ENCODE results near the gene INPP5A. TPM values are rescaled to one million over a fixed set of nuclear protein-coding genes. Genes with fewer than 3 reads are reported as not detected.
A peak's percentile ranks its signal among the peaks of the same experiment; 100 is the strongest.

Gene INPP5A
- total and polyA plus RNA-seq, 4 donors = 12.4 to 39.9 (median 28.2) TPM

GRCh38 chr10:132511121-132512051 lies 26.2 kb upstream of the INPP5A start:
- no peak overlapping the region for H3K9ac ChIP-seq (ENCODE audit: insufficient read depth in 1 of 2, low read length in 2 of 2)
- 84 to 86% methylated on average over 23 of the region's 23 CpGs for WGBS, 2 donors
- no peaks in the 10 kb centered on the region for H3K27me3 ChIP-seq (ENCODE audit: control insufficient read depth in 3 of 3, insufficient read depth in 3 of 3, low read length in 2 of 3)
- DNase-seq = no peak
- H3K4me3 ChIP-seq = no peak overlapping the region
- TF ChIP-seq CTCF (IDR thresholded peaks at IDR 0.05; ENCODE audit: control extremely low read depth, extremely low read depth) = no peak
- peaks cover 0 to 4% (median 2%) of the 10 kb centered on the region in 4 donors for H3K9me3 ChIP-seq (ENCODE audit: control insufficient read depth in 4 of 4, insufficient read depth in 3 of 4, low read length in 3 of 4)
- peaks cover under 1 to 18% (median 10%) of the 10 kb centered on the region in 5 donors for H3K4me1 ChIP-seq (ENCODE audit: control insufficient read depth in 5 of 5, insufficient read depth in 5 of 5, low read length in 5 of 5)
- H3K27ac ChIP-seq (ENCODE audit: low read depth in 1 of 2, low read length in 1 of 2) = no peak overlapping the region
- no peak for ATAC-seq (ENCODE audit: insufficient read depth, low FRiP score)
- no peaks in the 10 kb centered on the region for H3K36me3 ChIP-seq (ENCODE audit: control insufficient read depth in 4 of 4, insufficient read depth in 4 of 4, low read length in 4 of 4)

- DNase-seq (no peak), ATAC-seq (ENCODE audit: insufficient read depth, low FRiP score) (no peak)
- no peak overlapping the region for H3K27ac ChIP-seq (ENCODE audit: low read depth in 1 of 2, low read length in 1 of 2)
- H3K9me3 ChIP-seq (ENCODE audit: control insufficient read depth in 4 of 4, insufficient read depth in 3 of 4, low read length in 3 of 4) = peaks cover 0 to 5% (median 2%) of the 10 kb centered on the region in 4 donors
- no peaks in the 10 kb centered on the region for H3K36me3 ChIP-seq (ENCODE audit: control insufficient read depth in 4 of 4, insufficient read depth in 4 of 4, low read length in 4 of 4)
- H3K4me3 ChIP-seq = no peak overlapping the region
- no peak overlapping the region for H3K9ac ChIP-seq (ENCODE audit: insufficient read depth in 1 of 2, low read length in 2 of 2)
- no peaks in the 10 kb centered on the region for H3K27me3 ChIP-seq (ENCODE audit: control insufficient read depth in 3 of 3, insufficient read depth in 3 of 3, low read length in 2 of 3)
- peaks cover 5 to 24% (median 14%) of the 10 kb centered on the region in 5 donors for H3K4me1 ChIP-seq (ENCODE audit: control insufficient read depth in 5 of 5, insufficient read depth in 5 of 5, low read length in 5 of 5)
- no peak for TF ChIP-seq CTCF (IDR thresholded peaks at IDR 0.05; ENCODE audit: control extremely low read depth, extremely low read depth)
- 90 to 91% methylated on average over 1 of the region's 1 CpG for WGBS, 2 donors
Observed at GRCh38 chr10:132512052-132512442, 25.5 kb upstream of the INPP5A start.

GRCh38 chr10:132512693-132513345 lies 24.8 kb upstream of the INPP5A start:
- Histone ChIP-seq H3K36me3 (ENCODE audit: control insufficient read depth in 4 of 4, insufficient read depth in 4 of 4, low read length in 4 of 4) (no peaks in the 10 kb centered on the region), H3K27ac (ENCODE audit: low read depth in 1 of 2, low read length in 1 of 2) (no peak overlapping the region), H3K9ac (ENCODE audit: insufficient read depth in 1 of 2, low read length in 2 of 2) (no peak overlapping the region), H3K4me1 (ENCODE audit: control insufficient read depth in 5 of 5, insufficient read depth in 5 of 5, low read length in 5 of 5) (peaks cover 6 to 32% (median 18%) of the 10 kb centered on the region in 5 donors), H3K4me3 (no peak overlapping the region), H3K27me3 (ENCODE audit: control insufficient read depth in 3 of 3, insufficient read depth in 3 of 3, low read length in 2 of 3) (no peaks in the 10 kb centered on the region), H3K9me3 (ENCODE audit: control insufficient read depth in 4 of 4, insufficient read depth in 3 of 4, low read length in 3 of 4) (peaks cover 0 to 5% (median 2%) of the 10 kb centered on the region in 4 donors)
- TF ChIP-seq CTCF (IDR thresholded peaks at IDR 0.05; ENCODE audit: control extremely low read depth, extremely low read depth) = no peak
- 91 to 94% methylated on average over 9 of the region's 9 CpGs for WGBS, 2 donors
- ATAC-seq (ENCODE audit: insufficient read depth, low FRiP score) (no peak), DNase-seq (peak in 1 of 3 donors; percentile 9)
